ENCODE data around the gene KCNC2. TPM values are rescaled to one million over a fixed set of nuclear protein-coding genes. Genes with fewer than 3 reads are reported as not detected.

Gene KCNC2
- total RNA-seq, 2 donors from 2014 or later, result not detected

- H3K36me3 ChIP-seq (ENCODE audit: control insufficient read depth, insufficient read depth, low read length), result no peaks in the 10 kb centered on the region
- H3K4me3 Mint-ChIP-seq, result no peak overlapping the region
- H3K4me1 ChIP-seq (ENCODE audit: control insufficient read depth, insufficient read depth, low read length), result no peaks in the 10 kb centered on the region
- no peak overlapping the region for H3K4me3 ChIP-seq (ENCODE audit: low read length)
- no peaks in the 10 kb centered on the region for H3K27me3 ChIP-seq (ENCODE audit: control insufficient read depth, insufficient read depth, low read length, poor library complexity, severe bottlenecking)
- TF ChIP-seq CTCF (conservative IDR thresholded peaks at IDR 0.05), result no peak
- H3K27me3 Mint-ChIP-seq (ENCODE audit: insufficient read depth), result no peaks in the 10 kb centered on the region
- no peak overlapping the region for H3K9ac ChIP-seq (ENCODE audit: extremely low read depth, low read length, poor library complexity, severe bottlenecking)
- H3K27ac Mint-ChIP-seq, result no peak overlapping the region
- no peaks in the 10 kb centered on the region for H3K36me3 Mint-ChIP-seq (ENCODE audit: low read depth)
- no peak for DNase-seq
- no peak overlapping the region for H3K27ac ChIP-seq (ENCODE audit: low read depth, low read length)
- H3K9me3 ChIP-seq (ENCODE audit: control insufficient read depth, low read length), result no peaks in the 10 kb centered on the region
- H3K9me3 Mint-ChIP-seq, result peaks cover 2% of the 10 kb centered on the region
- no peaks in the 10 kb centered on the region for H3K4me1 Mint-ChIP-seq
Observed at GRCh38 chr12:75245108-75245507, 35.5 kb upstream of the KCNC2 start.

DNA sequence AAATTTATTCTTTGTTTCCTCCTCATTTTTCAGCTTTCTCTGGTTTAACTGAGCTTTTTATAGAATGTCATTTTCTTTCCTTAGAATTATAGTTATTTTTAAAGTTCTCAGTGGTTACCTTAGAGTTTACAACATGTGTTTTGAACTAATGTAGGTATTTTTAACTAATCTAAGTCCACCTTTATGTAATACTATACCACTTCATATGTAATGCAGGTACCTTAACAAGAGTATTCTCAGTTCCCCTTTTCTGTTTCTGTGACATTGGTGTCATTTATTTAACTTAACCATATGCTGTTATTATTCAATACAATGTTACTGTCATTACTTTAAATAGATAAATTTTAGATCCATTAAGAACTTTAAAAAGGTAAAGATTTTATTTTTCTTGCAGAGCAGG lies 30.3 kb upstream of the KCNC2 start:
- Histone ChIP-seq H3K36me3 (ENCODE audit: control insufficient read depth, insufficient read depth, low read length) (no peaks in the 10 kb centered on the region), H3K27ac (ENCODE audit: low read depth, low read length) (no peak overlapping the region), H3K9ac (ENCODE audit: extremely low read depth, low read length, poor library complexity, severe bottlenecking) (no peak overlapping the region), H3K27me3 (ENCODE audit: control insufficient read depth, insufficient read depth, low read length, poor library complexity, severe bottlenecking) (no peaks in the 10 kb centered on the region), H3K4me1 (ENCODE audit: control insufficient read depth, insufficient read depth, low read length) (no peaks in the 10 kb centered on the region), H3K9me3 (ENCODE audit: control insufficient read depth, low read length) (no peaks in the 10 kb centered on the region), H3K4me3 (ENCODE audit: low read length) (no peak overlapping the region)
- Mint-ChIP-seq H3K4me1 (no peaks in the 10 kb centered on the region), H3K27ac (no peak overlapping the region), H3K27me3 (ENCODE audit: insufficient read depth) (no peaks in the 10 kb centered on the region), H3K9me3 (no peaks in the 10 kb centered on the region), H3K36me3 (ENCODE audit: low read depth) (no peaks in the 10 kb centered on the region), H3K4me3 (no peak overlapping the region)
- no peak for DNase-seq
- TF ChIP-seq CTCF (conservative IDR thresholded peaks at IDR 0.05), result no peak

DNA sequence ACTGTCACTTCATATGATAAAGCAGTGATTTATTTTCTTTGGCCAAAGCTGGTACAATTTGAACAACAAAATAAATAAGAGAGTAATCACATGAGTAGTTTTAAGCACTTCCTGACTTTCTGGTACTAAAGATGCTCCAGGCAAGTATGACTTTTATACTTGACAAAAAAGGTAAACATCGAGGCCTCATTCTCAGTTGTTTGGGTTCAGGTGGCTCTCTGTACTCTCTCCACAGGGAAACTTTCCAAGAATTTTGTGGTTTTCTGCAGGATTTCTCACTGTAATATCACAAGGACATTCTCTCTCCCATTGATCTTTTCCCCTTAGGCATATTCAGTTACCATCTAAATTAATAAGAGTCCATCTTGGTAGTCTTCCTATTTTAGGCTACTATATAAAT lies 26.6 kb upstream of the KCNC2 start:
- Histone ChIP-seq H3K9me3 (ENCODE audit: control insufficient read depth, low read length) (no peaks in the 10 kb centered on the region), H3K9ac (ENCODE audit: extremely low read depth, low read length, poor library complexity, severe bottlenecking) (no peak overlapping the region), H3K27me3 (ENCODE audit: control insufficient read depth, insufficient read depth, low read length, poor library complexity, severe bottlenecking) (no peaks in the 10 kb centered on the region), H3K27ac (ENCODE audit: low read depth, low read length) (no peak overlapping the region), H3K4me3 (ENCODE audit: low read length) (no peak overlapping the region), H3K36me3 (ENCODE audit: control insufficient read depth, insufficient read depth, low read length) (no peaks in the 10 kb centered on the region), H3K4me1 (ENCODE audit: control insufficient read depth, insufficient read depth, low read length) (no peaks in the 10 kb centered on the region)
- Mint-ChIP-seq H3K27me3 (ENCODE audit: insufficient read depth) (no peaks in the 10 kb centered on the region), H3K9me3 (no peaks in the 10 kb centered on the region), H3K36me3 (ENCODE audit: low read depth) (no peaks in the 10 kb centered on the region), H3K27ac (no peak overlapping the region), H3K4me3 (no peak overlapping the region), H3K4me1 (no peaks in the 10 kb centered on the region)
- DNase-seq, result no peak
- TF ChIP-seq CTCF (conservative IDR thresholded peaks at IDR 0.05), result no peak
- 86 to 100% methylated on average over 1 of the region's 1 CpG for WGBS, 2 experiments (ENCODE audit: insufficient coverage in 1 of 2, insufficient read length in 1 of 2)
